A673 (cell line): ENCODE results near the gene PINLYP. TPM values are rescaled to one million over a fixed set of nuclear protein-coding genes. Genes with fewer than 3 reads are reported as not detected.
A peak's percentile ranks its signal among the peaks of the same experiment; 100 is the strongest.

Experiments used
- BruUV-seq: library from RNA; stranded (reverse); fragments of 400-500 nt; replicated peaks from 2 replicates; lab custom pipeline; 2021; lab: Mats Ljungman, UMichigan
- CTCF ChIA-PET: fragments of 300-600 bp; sonication (Branson Sonifier 250); formaldehyde crosslinking; loops from one replicate; lab custom pipeline; 2022; ENCODE audit warnings: antibody characterized with exemption; lab: Charles Lee
- POLR2A ChIA-PET: fragments of 300-600 bp; sonication (Branson Sonifier 250); formaldehyde crosslinking; loops from one replicate; lab custom pipeline; 2022; ENCODE audit warnings: antibody characterized with exemption; ENCODE audit not compliant: low non-redundant PET; lab: Charles Lee
- DNase-seq: peaks from one replicate; pipeline ENCODE4 v3.0.0-alpha.2; 2015; ENCODE audit warnings: low spot score
- H3K27ac ChIP-seq: fragments of 200-600 bp; sonication (generic); 2 replicates; pipeline ENCODE4 v1.5.1; 2016; ENCODE audit warnings: mixed run types, low read depth, mild to moderate bottlenecking, mixed read lengths, antibody characterized with exemption, low read length; ENCODE audit not compliant: poor library complexity, severe bottlenecking
- H3K27me3 ChIP-seq: fragments of 200-600 bp; sonication (generic); replicated peaks from 2 replicates; pipeline ENCODE4 v1.6.1; 2017; ENCODE audit warnings: mixed run types, low read depth, mild to moderate bottlenecking, mixed read lengths, antibody characterized with exemption, low read length; ENCODE audit not compliant: insufficient read depth, poor library complexity
- H3K36me3 ChIP-seq: fragments of 200-600 bp; sonication (generic); 2 replicates; pipeline ENCODE4 v1.6.1; 2016; ENCODE audit warnings: mixed run types, mild to moderate bottlenecking, mixed read lengths, antibody characterized with exemption, low read length; ENCODE audit not compliant: insufficient read depth, poor library complexity, severe bottlenecking
- H3K4me1 ChIP-seq: fragments of 200-600 bp; sonication (generic); 2 replicates; pipeline ENCODE4 v1.6.1; 2017; ENCODE audit warnings: mixed run types, mild to moderate bottlenecking, mixed read lengths, antibody characterized with exemption, low read length; ENCODE audit not compliant: insufficient read depth, poor library complexity, severe bottlenecking
- H3K4me3 ChIP-seq: fragments of 200-600 bp; sonication (generic); 2 replicates; pipeline ENCODE4 v1.5.1; 2016; ENCODE audit warnings: low read depth, mixed run types, mild to moderate bottlenecking, mixed read lengths, low read length; ENCODE audit not compliant: poor library complexity, severe bottlenecking
- H3K9me3 ChIP-seq: fragments of 200-600 bp; sonication (generic); 2 replicates; pipeline ENCODE4 v1.6.1; 2016; ENCODE audit warnings: mixed run types, low read depth, mild to moderate bottlenecking, mixed read lengths, antibody characterized with exemption, low read length; ENCODE audit not compliant: poor library complexity, severe bottlenecking
- CTCF ChIP-seq: fragments of 300-800, 200-600 bp; sonication (generic); conservative IDR thresholded peaks from 2 replicates; pipeline ENCODE4 v1.5.1; 2017; ENCODE audit warnings: low read depth, mild to moderate bottlenecking, antibody characterized with exemption, low read length, moderate library complexity, mixed read lengths
- EZH2 ChIP-seq: fragments of 200-600 bp; sonication (generic); IDR thresholded peaks from 2 replicates; pipeline ENCODE4 v1.6.1; 2017; ENCODE audit warnings: borderline replicate concordance, low read depth, mild to moderate bottlenecking, mixed read lengths, antibody characterized with exemption, low read length; ENCODE audit not compliant: poor library complexity, severe bottlenecking
- intact Hi-C: fragments of 100-400 bp; cut with micrococcal nuclease; formaldehyde crosslinking; loops from one replicate; pipeline ENCODE4 v1.10.0; 2022; ENCODE audit not compliant: unreplicated experiment
- total RNA-seq: library from RNA; stranded (reverse); gene quantifications from 2 replicates; pipeline ENCODE4 v1.2.3, GENCODE V29; 2021

PINLYP gene
- total RNA-seq, 1 experiment from 2014 or later, result 14.3 TPM

GRCh38 chr19:43594081-43594697 lies 18.6 kb downstream of the PINLYP start:
- Histone ChIP-seq H3K36me3 (peaks cover 20% of the 10 kb centered on the region), H3K27me3 (no peaks in the 10 kb centered on the region), H3K4me3 (peak overlapping the region; percentile 78), H3K27ac (no peak overlapping the region), H3K4me1 (peaks cover 12% of the 10 kb centered on the region), H3K9me3 (no peaks in the 10 kb centered on the region)
- no peak for DNase-seq
- no TSS peak for BruUV-seq
- ChIA-PET CTCF (interaction anchor here (0.6 to 2.1 kb wide), 12 partner anchors 9 to 607 kb away, joined by 3 to 25 read pairs (median 4); no protein-coding TSS in a partner anchor), POLR2A (interaction anchor here (0.8 kb wide), 1 partner anchor 39 kb away, joined by 5 read pairs; no protein-coding TSS in a partner anchor)
- TF ChIP-seq EZH2, result no peak
- no peak for TF ChIP-seq CTCF
- intact Hi-C loops, result no loop called here

- Histone ChIP-seq H3K9me3 (no peaks in the 10 kb centered on the region), H3K27ac (peak overlapping the region; percentile 88), H3K27me3 (no peaks in the 10 kb centered on the region), H3K4me3 (peak overlapping the region; percentile 78), H3K4me1 (peaks cover 12% of the 10 kb centered on the region), H3K36me3 (peaks cover 27% of the 10 kb centered on the region)
- no TSS peak for BruUV-seq
- POLR2A ChIA-PET, result interaction anchor here (0.8 kb wide), 2 partner anchors 40 to 450 kb away, joined by 5 read pairs; no protein-coding TSS in a partner anchor
- TF ChIP-seq CTCF, result peak; percentile 91
- no peak for TF ChIP-seq EZH2
- intact Hi-C loops, result loop anchor here (5.0 kb wide), 1 partner anchor 148 kb away; no protein-coding TSS in a partner anchor
- peak; percentile 80 for DNase-seq
- CTCF ChIA-PET, result interaction anchor here (0.6 to 2.1 kb wide), 12 partner anchors 10 to 607 kb away, joined by 3 to 25 read pairs (median 5); no protein-coding TSS in a partner anchor
Measured at GRCh38 chr19:43594710-43595604, 19.4 kb downstream of the PINLYP start.

- TSS peak; percentile 85 for BruUV-seq
- Histone ChIP-seq H3K27me3 (no peaks in the 10 kb centered on the region), H3K36me3 (peaks cover 25% of the 10 kb centered on the region), H3K4me3 (peak overlapping the region; percentile 78), H3K4me1 (peaks cover 12% of the 10 kb centered on the region), H3K27ac (peak overlapping the region; percentile 88), H3K9me3 (no peaks in the 10 kb centered on the region)
- ChIA-PET POLR2A (interaction anchor here (0.5 to 0.8 kb wide), 3 partner anchors 12 to 451 kb away, joined by 4 to 14 read pairs (median 5); no protein-coding TSS in a partner anchor), CTCF (interaction anchor here (0.6 to 2.1 kb wide), 4 partner anchors 38 to 1890 kb away, joined by 3 to 25 read pairs (median 10); no protein-coding TSS in a partner anchor)
- intact Hi-C loops, result loop anchor here (5.0 kb wide), 1 partner anchor 148 kb away; no protein-coding TSS in a partner anchor
- TF ChIP-seq CTCF, result no peak
- peak; percentile 17 for DNase-seq
Measured at GRCh38 chr19:43595605-43595998, 20.0 kb downstream of the PINLYP start.
